Measurements from ENCODE around the gene TIMM10. TPM values are rescaled to one million over a fixed set of nuclear protein-coding genes. Genes with fewer than 3 reads are reported as not detected.
"Not testable (repeated sequence)": the region's sequence is repeated elsewhere in the genome, so short reads cannot be mapped to it uniquely, and the experiment has no call there.

Gene TIMM10
- total RNA-seq, 1 donor from 2014 or later = 86.9 TPM

GRCh38 chr11:57539342-57539741 lies 8.8 kb upstream of the TIMM10 start:
- FAIRE-seq (no peak), DNase-seq (ENCODE audit: low read depth) (peak; percentile 22)
- Histone ChIP-seq H3K4me3 (ENCODE audit: low read depth, low read length) (no peak overlapping the region), H3K36me3 (ENCODE audit: control insufficient read depth, insufficient read depth, low read length) (no peaks in the 10 kb centered on the region), H3K27me3 (ENCODE audit: control insufficient read depth, insufficient read depth, low read length) (no peaks in the 10 kb centered on the region)
- no peak for TF ChIP-seq CTCF (IDR thresholded peaks at IDR 0.05; ENCODE audit: insufficient read depth, low read length, severe bottlenecking)

GRCh38 chr11:57536947-57537619 lies 6.5 kb upstream of the TIMM10 start, which contains the start of gene SMTNL1:
Gene SMTNL1, plus strand, starts transcription at chr11:57537595. Its CDS starts 5,048 bp downstream, at chr11:57542643.
- DNase-seq (ENCODE audit: low read depth) (no peak), FAIRE-seq (no peak)
- Histone ChIP-seq H3K27me3 (ENCODE audit: control insufficient read depth, insufficient read depth, low read length) (no peaks in the 10 kb centered on the region), H3K4me3 (ENCODE audit: low read depth, low read length) (no peak within 1 kb of the TSS), H3K36me3 (ENCODE audit: control insufficient read depth, insufficient read depth, low read length) (no peaks in the 10 kb centered on the region)
- TF ChIP-seq CTCF (IDR thresholded peaks at IDR 0.05; ENCODE audit: insufficient read depth, low read length, severe bottlenecking) = no peak

GRCh38 chr11:57534449-57534848 lies 3.9 kb upstream of the TIMM10 start:
- not testable (repeated sequence) for FAIRE-seq; DNase-seq (ENCODE audit: low read depth); H3K4me3 ChIP-seq (ENCODE audit: low read depth, low read length); H3K36me3 ChIP-seq (ENCODE audit: control insufficient read depth, insufficient read depth, low read length); H3K27me3 ChIP-seq (ENCODE audit: control insufficient read depth, insufficient read depth, low read length)

- no peak for TF ChIP-seq CTCF (IDR thresholded peaks at IDR 0.05; ENCODE audit: insufficient read depth, low read length, severe bottlenecking)
- FAIRE-seq = no peak
- H3K4me3 ChIP-seq (ENCODE audit: low read depth, low read length) = peak overlapping the region; percentile 52
- no peak for DNase-seq (ENCODE audit: low read depth)
- H3K27me3 ChIP-seq (ENCODE audit: control insufficient read depth, insufficient read depth, low read length) = no peaks in the 10 kb centered on the region
- peaks cover 2% of the 10 kb centered on the region for H3K36me3 ChIP-seq (ENCODE audit: control insufficient read depth, insufficient read depth, low read length)
Measured at GRCh38 chr11:57530215-57530595, 349 bp downstream of the TIMM10 start.

GRCh38 chr11:57529012-57529411 lies 1.5 kb downstream of the TIMM10 start:
- TF ChIP-seq CTCF (IDR thresholded peaks at IDR 0.05; ENCODE audit: insufficient read depth, low read length, severe bottlenecking) = no peak
- Histone ChIP-seq H3K36me3 (ENCODE audit: control insufficient read depth, insufficient read depth, low read length) (peaks cover 2% of the 10 kb centered on the region), H3K4me3 (ENCODE audit: low read depth, low read length) (no peak overlapping the region), H3K27me3 (ENCODE audit: control insufficient read depth, insufficient read depth, low read length) (no peaks in the 10 kb centered on the region)
- FAIRE-seq (no peak), DNase-seq (ENCODE audit: low read depth) (peak; percentile 33)

GRCh38 chr11:57527056-57527631 lies 3.4 kb downstream of the TIMM10 start:
- DNase-seq (ENCODE audit: low read depth) (peak; percentile 47), FAIRE-seq (no peak)
- Histone ChIP-seq H3K4me3 (ENCODE audit: low read depth, low read length) (no peak overlapping the region), H3K27me3 (ENCODE audit: control insufficient read depth, insufficient read depth, low read length) (no peaks in the 10 kb centered on the region), H3K36me3 (ENCODE audit: control insufficient read depth, insufficient read depth, low read length) (peaks cover 2% of the 10 kb centered on the region)
- TF ChIP-seq CTCF (IDR thresholded peaks at IDR 0.05; ENCODE audit: insufficient read depth, low read length, severe bottlenecking) = peak; percentile 75
